HG02763 (cell line): ENCODE measurements around the gene PTCD2.
"Not testable (repeated sequence)": the region's sequence is repeated elsewhere in the genome, so short reads cannot be mapped to it uniquely, and the experiment has no call there.

ENCODE experiments used
- ATAC-seq: cut with Tn5 transposase; IDR thresholded peaks from one replicate; pipeline ENCODE4 v1.9.1; 2021; ENCODE audit warnings: mild to moderate bottlenecking, moderate library complexity; ENCODE audit not compliant: unreplicated experiment

The PTCD2 gene

DNA sequence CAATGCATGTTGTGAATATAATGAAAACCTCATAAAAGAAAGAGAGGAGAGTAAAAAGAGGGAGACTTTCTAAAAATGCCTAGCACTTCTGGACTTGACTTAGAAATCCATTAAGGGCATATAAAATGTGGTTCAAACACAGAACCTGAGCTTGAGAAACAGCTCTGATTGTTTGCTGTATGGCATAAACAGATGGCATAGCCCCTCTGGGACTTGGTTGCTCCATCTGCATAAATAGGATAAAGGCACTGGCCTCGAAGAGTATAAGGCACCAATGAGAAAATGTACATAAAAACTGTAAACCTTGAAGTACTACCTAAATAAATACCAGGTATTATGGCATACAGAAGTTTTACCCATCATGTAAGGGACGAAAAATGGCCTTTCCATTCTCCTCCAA, 23.9 kb upstream of the PTCD2 start:
- ATAC-seq: no peak

DNA sequence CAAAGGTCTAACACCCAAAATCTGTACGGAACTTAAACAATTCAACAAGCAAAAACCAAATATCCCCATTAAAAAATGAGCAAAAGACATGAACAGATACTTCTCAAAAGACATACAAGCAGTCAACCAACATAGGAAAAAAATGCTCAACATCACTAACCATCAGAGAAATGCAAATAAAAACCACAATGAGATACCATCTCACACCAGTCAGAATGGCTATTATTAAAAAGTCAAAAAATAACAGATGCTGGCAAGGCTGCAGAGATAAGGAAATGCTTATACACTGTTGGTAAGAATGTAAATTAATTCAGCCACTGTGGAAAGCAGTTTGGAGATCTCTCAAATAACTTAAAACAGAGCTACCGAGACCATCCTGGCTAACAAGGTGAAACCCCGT, 22.0 kb upstream of the PTCD2 start:
- peak; percentile 35 for ATAC-seq

DNA sequence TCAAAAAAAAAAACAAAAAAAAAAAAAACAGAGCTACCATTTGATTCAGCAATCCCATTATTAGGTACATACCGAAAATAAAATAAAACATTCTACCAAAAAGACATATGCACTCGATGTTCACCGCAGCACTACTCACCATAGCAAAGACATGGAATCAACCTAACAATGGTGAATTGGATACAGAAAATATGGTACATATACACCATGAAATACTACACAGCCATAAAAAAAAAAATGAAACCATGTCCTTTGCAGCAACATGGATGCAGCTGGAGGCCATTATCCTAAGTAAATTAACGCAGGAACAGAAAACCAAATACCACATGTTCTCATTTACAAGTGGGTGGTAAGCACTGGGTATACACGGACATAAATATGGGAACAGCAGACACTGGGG, 21.5 kb upstream of the PTCD2 start:
- no peak for ATAC-seq

DNA sequence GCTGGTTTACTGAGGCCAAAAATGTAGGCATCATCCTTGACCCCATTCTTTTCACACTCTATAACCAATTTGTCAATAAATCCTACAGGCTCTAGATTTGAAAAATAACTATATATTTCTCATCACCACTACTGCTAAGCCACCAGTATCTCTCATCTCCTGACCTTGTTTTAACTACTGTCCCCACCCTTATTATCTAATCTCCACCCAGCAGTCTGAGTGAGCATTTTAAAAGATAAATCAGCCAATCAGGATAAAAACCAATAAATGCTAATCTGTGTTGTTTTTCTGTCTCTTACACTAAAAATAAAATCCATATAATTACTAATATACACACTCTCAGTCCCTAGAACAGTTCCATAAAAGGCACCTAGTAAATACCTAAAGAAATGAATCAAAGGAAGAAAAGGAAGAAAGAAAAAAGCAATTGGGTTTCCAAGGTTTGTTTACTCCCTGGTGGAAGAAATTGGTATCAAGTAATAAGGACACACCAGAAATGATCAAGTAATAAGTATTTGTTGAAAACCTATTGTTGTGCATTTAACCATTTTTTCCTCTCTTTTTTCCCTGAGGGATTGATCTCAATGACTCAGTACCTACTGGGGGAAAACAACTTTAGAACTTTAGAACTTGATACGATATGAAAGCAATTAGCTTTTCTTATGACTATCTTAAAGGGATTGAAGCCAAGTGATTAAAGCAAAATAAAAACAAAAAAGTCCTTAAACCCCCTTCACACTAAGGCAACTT, 19.4 kb upstream of the PTCD2 start:
- ATAC-seq: no peak

DNA sequence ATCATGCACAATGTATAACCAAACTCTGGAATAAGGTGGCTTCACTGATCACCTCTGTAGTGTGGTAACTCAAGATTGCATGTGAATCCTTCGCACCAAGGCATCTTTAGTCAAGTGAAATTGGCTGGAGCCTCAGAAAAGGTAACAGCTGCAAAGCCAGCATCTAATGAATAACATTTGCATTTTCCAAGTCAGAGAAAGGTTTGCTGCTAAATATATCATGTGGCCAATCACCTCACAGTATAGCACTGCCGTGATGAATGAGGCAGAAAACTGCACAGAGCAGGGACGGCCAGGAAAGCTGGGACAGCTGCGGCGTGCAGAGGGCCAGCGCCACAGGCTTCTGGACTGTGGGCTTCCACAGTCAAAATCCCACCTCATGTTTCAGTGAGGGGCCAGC, 18.6 kb upstream of the PTCD2 start:
- peak; percentile 55 for ATAC-seq

DNA sequence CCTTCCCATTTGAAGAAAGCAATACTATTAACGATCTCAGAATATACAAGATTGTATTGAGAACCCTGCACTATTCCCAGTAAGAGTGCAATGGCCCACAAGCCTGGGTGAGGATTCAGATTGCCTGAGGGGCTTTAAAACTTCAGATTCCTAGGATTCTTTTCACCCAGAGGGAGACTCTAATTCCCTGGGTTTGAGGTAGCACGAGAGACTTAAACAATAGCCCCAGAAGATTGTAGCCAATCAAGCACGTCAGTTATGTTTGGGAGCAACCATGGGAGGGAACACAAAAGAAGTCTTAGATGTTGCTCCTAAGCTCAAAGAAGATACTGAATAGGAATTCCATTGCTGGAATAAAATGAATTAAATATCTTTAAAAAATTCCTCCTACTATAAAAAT, 18.0 kb upstream of the PTCD2 start:
- ATAC-seq: no peak

DNA sequence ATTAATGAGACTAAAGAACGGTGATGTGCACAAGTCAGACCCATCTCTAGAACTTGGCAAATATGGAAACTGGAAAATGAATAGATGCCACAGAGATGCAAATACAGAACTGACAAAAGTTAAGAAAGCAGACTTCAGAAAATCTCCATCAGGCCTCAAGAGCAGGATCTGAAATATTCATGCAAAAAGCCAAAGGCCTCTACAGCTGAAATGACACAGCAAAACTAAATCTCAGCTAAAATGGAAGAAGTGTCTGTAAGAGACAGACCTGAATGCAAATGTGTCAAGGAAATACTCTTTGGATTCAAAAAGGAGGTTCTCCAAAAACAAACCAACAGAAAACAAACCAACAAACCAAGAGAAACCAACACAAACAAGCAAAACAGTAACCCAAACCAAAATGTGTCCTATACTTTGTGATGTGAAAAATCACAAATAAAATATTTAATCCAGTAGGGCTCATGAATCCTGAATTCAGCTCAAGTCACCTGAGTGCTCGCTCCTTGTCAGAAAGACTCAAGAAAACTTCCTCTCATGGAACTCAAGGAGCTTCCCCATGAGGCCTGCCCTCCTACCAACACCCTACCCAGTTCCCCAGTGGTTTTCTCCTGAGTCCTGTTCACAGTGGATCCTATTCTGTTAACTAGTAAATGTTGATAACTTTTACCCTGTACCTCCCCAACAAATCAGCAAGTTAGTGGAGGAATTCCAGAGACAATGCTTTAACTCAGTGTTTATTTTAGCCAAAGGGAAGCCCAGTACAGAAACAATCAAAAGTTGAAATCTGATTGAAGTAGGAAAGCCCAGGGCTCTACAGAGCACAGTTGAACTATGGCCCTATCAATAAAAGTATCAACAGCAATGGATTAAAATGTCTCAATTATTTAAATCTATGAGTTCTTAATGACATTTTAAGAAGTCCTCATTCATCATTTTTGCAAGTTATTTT, 14.7 kb upstream of the PTCD2 start:
- ATAC-seq: peak; percentile 19

DNA sequence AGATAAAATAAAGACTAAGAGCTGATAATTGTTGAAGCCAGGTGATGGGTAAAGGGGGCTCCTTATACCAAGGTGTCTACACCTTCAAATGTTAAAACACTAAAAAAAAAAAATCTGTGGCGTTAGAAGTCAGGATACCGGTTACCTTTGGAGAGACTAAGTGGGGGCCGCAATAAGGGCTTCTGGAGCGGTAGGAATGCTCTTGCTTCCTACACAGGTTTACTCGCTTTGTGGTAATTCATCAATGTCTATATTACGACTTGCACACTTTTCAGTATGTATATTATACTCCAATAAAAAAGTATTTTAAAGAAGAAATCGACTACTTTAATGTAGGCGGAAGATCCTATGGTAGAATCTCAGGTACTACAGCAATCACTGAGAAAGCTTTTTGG, 12.6 kb upstream of the PTCD2 start:
- ATAC-seq: no peak

DNA sequence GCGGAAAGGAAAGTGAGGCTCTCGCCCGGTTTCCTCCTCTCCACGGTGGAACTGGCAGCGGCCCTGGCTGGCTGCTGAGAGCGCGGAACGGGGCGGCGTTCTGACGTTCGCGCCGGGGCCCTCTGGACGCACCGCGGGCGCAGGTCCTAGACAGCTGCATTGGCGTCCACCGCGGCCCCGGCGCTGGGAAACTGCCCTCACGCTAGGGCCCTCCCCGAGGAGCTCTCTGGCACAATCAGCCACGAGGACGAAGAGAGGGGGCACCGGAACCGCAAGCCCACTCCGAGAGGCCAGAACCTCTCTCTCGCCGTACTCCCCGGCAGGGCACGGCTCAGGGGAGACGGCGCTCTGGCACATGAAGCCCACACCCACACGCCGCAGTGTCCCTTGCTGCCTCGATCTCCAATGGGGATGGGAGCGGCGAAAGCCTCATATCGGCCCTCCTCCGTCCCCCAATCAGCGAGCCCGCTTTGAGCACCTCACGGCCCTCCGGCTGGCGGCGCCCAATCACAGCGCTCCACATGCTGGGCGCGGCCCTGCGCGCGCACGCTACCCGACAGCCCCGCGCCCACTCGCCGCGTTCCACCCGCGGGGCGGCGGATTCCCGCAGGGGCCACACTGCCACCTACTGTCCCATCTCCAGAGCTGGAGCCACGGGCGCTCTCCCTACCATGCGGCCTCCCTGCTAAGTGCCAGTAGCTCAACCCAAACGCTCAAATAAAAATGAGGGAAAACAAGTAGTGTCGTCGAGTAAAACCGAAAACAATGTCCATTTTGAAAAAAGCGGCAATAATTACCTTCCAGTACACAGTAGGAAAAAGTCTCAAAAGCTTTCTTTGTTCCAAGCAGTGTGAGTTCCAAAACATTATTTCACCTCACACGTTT, 12.0 kb upstream of the PTCD2 start:
- ATAC-seq: peak; percentile 89

DNA sequence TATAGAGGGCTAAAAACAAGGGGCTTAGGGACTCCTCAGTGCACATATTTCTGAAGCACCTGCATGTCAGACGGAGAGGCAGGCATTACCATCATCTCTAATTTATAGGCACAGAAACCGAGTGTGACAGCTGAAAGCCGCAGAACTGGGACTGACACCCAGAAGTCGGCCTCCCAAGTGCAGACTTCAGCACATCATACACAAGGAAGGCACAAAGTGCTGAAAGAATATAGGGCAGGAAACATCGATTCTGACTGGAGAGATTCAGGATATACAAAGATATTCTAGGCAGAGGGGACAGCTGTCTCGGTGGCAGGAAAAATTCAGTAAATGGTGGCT, 11.4 kb upstream of the PTCD2 start:
- no peak for ATAC-seq

DNA sequence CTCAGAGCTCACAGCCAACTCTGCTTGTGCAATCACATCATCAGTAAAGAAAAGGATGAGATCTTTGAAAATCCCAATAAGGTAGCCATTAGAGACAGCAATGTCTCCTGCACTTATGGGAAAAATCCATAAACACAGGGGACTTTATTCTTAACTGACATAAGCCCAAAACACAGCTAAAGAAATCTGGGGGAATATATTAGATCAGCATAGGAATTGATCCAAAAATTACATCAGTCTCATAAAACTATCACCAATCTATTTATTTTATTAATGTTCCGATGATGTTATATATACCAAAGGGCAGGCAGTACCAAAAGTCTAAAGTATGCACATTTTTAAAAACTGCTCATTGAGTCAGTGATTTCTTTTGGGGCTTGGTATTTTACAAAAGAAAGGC, 7.0 kb upstream of the PTCD2 start:
- ATAC-seq: no peak

DNA sequence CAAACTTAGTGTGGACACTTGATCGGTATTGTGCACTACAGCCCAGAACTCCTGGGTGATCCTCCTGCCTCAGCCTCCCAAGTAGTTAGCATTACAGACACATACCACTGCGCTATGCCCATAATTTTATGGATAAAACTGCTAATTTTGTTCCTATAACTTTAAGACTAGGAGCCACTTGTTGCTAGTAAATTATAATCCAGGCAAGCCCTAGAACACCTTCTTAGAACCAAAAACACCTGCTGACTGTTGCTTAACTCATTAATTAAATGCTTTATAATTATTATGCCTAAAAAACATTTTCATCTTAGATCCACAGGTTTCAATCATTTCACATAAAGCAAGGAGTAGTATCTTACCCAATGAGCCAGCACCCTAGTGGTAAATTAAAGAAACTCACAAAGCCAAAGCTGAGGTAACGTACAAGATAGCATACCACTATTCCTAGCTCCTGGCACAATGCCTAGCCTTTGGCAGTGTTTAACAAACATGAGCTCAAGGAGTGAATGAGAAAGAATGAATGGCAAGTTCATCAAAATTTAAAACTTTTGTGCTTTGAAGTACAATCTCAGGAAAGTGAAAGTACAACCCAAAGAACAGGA, 5.5 kb upstream of the PTCD2 start:
- ATAC-seq: no peak

DNA sequence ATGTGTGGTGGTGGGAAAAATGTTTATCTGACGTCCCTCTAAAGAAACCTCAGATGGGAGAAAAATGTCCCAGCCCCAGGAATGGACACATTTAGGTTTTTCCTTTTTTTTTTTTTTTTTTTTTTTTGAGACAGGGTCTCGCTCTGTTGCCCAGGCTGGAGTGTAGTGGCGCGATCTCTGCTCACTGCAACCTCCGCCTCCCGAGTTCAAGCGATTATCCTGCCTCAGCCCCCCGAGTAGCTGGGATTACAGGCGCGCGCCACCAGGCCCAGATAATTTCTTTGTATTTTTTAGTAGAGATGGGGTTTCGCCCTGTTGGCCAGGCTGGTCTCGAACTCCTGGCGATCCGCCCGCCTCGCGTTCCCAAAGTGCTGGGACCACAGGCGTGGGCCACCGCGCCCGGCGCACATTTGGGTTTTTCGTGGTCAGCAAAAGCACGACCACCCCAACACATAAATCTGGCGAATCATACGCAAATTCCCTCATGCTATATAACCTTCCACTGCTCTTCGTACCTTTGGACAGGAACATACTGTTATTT, 668 bp upstream of the PTCD2 start:
- not testable (repeated sequence) for ATAC-seq

DNA sequence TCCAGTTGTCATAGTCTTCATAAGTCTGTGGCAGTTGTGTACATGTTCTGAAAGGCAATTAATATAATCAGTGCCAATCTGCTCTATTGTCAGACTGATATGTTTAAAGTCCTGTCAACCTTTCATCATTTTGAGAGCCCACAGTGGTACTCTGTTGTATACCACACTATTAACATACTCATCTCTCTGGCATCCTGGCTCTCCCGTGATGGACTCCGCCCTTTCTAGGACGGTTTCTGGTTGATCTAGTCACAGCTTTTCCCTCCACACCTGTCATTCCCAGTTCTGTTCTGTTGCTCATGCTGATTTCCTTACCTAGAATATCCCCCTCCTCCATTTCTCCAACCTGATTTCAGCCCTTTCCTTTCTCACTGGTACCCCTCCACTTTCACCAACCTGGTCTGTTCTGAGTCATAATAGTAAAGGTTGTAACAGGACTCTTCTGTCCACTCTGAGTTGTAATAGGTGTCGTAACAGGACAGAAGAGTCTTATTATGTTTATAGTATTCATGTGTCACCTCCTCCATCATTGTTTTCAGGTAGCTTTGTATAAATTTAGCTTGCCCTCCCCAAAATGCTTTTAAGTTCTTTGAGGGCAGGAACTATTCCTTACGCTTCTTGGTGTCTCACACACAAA, 4.1 kb downstream of the PTCD2 start:
- ATAC-seq: no peak

DNA sequence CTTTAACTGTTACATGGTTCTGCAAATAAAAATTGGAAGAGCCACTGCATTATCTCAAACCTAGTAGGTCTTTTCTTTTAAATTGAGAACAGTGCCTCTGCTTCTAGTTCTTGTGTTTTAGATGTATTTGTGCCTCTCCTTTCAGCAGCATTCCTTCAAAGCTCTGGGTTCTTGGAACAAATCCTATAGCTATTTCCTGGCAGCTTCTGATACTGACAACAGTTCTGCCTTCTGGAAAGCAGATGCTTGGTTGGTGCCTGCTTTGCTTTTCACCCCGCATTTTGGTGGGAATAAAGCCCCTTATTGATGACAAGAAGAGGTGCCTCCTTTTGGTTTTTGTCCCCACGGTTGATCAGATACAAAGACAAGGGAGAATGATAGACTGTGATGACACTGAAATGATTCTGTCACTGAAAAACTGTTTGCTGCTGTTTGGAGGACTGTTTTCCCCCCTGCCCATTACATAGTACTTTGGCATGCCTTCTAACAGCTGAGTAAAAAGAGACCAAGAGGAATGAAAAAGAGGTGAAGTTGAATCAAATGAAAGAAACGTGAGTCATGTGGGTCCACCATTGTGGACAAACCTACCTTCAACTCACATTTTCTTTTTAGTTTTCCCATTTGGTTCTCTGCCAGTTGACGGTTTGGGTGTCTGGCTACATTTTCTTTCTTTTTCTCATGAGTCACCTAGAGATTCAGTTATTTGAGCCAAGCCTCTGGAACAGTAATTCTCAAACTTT, 5.6 kb downstream of the PTCD2 start:
- no peak for ATAC-seq

DNA sequence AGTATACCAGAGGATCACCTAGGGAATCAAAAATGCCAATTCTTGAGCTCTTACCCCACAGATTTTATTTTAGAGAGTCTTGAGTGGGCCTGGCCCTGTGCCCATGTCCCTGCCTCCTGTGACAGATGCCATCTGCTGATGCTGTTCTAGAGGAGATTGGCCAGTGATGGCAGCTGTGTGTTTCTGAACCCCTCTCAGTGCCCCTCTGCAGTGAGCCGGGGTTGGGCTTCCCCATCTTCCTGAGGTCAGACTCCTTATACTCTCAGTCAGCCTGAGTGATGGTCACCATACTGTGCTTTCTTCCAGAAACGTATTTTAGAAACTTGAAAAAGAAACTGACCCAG, 6.1 kb downstream of the PTCD2 start:
- ATAC-seq: no peak

DNA sequence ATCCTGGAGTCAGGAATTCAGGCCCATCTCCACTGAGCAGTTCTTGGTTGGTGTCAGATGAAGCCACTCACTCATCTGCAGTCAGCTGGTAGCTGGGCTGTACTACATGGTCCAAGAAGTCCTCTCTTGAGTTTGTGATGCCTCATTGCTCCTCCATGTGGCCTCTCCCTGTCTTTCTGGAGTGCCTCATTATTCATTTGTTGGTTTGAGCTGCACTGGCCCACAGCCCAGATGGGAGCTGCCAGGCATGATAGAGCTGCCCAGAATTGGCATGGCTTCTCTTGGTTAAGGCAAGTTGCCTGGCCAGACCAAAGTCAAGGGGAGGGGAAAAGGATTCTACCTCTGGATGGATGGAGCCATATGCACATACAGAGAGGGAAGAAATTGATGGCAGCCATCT, 8.0 kb downstream of the PTCD2 start:
- ATAC-seq: no peak

DNA sequence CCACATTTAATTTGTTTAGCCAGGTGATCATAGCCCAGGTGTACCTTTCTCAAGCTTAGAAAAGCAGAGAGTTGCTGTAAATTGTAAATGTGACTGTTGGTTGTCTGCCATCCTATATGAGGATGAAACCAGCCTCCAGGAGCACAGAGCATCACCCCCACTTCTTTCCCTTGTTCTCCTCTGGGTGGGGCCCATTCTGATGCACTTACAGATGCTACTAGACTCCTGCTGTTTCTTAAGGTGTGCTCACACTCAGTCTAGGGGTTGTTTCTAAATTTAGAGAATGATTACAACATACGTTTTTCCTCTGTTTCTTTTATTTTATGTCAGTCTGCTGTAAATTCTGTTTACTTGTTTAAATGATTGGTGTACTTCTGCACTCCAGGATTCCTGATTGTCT, 10.5 kb downstream of the PTCD2 start:
- ATAC-seq: no peak

DNA sequence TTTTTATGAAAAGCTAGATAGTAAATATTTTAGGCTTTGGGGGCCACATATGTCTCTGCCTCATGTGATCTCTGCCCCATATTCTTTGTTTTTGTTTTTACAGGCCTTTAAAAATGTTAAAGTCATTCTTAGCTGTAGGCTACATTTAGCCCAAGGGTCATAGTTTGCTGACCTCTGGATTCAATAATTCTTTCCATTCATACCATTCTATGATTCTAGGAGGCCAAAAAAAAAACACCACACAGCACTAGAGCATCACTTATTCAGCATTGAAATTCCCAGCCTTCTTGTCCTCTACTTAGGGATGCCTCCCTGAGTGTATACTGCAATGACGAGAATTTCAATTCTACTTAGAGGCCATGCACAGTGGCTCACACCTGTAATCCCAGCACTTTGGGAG, 17.0 kb downstream of the PTCD2 start:
- no peak for ATAC-seq
